Measurements from ENCODE around the gene GHR.

Gene GHR

GRCh38 chr5:42591015-42591414, 167.8 kb downstream of the GHR start:
- H3K27ac ChIP-seq = no peak overlapping the region
- H3K9me3 ChIP-seq (ENCODE audit: severe bottlenecking) = peaks cover 3% of the 10 kb centered on the region
- DNase-seq = no peak
- peaks cover 38% of the 10 kb centered on the region for H3K27me3 ChIP-seq (ENCODE audit: insufficient read depth, low read depth, severe bottlenecking)
- no peak for TF ChIP-seq CTCF (IDR thresholded peaks at IDR 0.05; ENCODE audit: low read depth, low read length)
- no peaks in the 10 kb centered on the region for H3K36me3 ChIP-seq
- no peak overlapping the region for H3K4me3 ChIP-seq (ENCODE audit: low read depth, low read length)

GRCh38 chr5:42592401-42593140, 169.3 kb downstream of the GHR start:
- H3K27me3 ChIP-seq (ENCODE audit: insufficient read depth, low read depth, severe bottlenecking) = peaks cover 27% of the 10 kb centered on the region
- no peak overlapping the region for H3K27ac ChIP-seq
- no peak overlapping the region for H3K4me3 ChIP-seq (ENCODE audit: low read depth, low read length)
- TF ChIP-seq CTCF (IDR thresholded peaks at IDR 0.05; ENCODE audit: low read depth, low read length) = no peak
- H3K36me3 ChIP-seq = no peaks in the 10 kb centered on the region
- peaks cover 3% of the 10 kb centered on the region for H3K9me3 ChIP-seq (ENCODE audit: severe bottlenecking)
- no peak for DNase-seq

GRCh38 chr5:42593591-42593990, 170.4 kb downstream of the GHR start:
- H3K9me3 ChIP-seq (ENCODE audit: severe bottlenecking) = peaks cover 3% of the 10 kb centered on the region
- TF ChIP-seq CTCF (IDR thresholded peaks at IDR 0.05; ENCODE audit: low read depth, low read length) = no peak
- H3K27ac ChIP-seq = no peak overlapping the region
- H3K27me3 ChIP-seq (ENCODE audit: insufficient read depth, low read depth, severe bottlenecking) = peaks cover 27% of the 10 kb centered on the region
- no peak overlapping the region for H3K4me3 ChIP-seq (ENCODE audit: low read depth, low read length)
- H3K36me3 ChIP-seq = no peaks in the 10 kb centered on the region
- DNase-seq = no peak

GRCh38 chr5:42595597-42595996, 172.4 kb downstream of the GHR start:
- no peak overlapping the region for H3K4me3 ChIP-seq (ENCODE audit: low read depth, low read length)
- peaks cover 3% of the 10 kb centered on the region for H3K9me3 ChIP-seq (ENCODE audit: severe bottlenecking)
- no peak for TF ChIP-seq CTCF (IDR thresholded peaks at IDR 0.05; ENCODE audit: low read depth, low read length)
- no peaks in the 10 kb centered on the region for H3K36me3 ChIP-seq
- H3K27me3 ChIP-seq (ENCODE audit: insufficient read depth, low read depth, severe bottlenecking) = peaks cover 22% of the 10 kb centered on the region
- DNase-seq = peak; percentile 37
- H3K27ac ChIP-seq = no peak overlapping the region

- Histone ChIP-seq H3K9me3 (ENCODE audit: severe bottlenecking) (peaks cover 3% of the 10 kb centered on the region), H3K36me3 (no peaks in the 10 kb centered on the region), H3K27me3 (ENCODE audit: insufficient read depth, low read depth, severe bottlenecking) (peaks cover 25% of the 10 kb centered on the region), H3K4me3 (ENCODE audit: low read depth, low read length) (no peak overlapping the region), H3K27ac (no peak overlapping the region)
- DNase-seq = no peak
- TF ChIP-seq CTCF (IDR thresholded peaks at IDR 0.05; ENCODE audit: low read depth, low read length) = no peak
Measured at GRCh38 chr5:42596817-42597216, 173.6 kb downstream of the GHR start.
